HG02840 (cell line): ENCODE data around the gene ZBTB9.

ENCODE experiments used
- ATAC-seq: cut with Tn5 transposase; IDR thresholded peaks from one replicate; pipeline ENCODE4 v1.9.1; 2021; ENCODE audit warnings: mild to moderate bottlenecking, moderate library complexity, moderate number of reproducible peaks; ENCODE audit not compliant: unreplicated experiment, low FRiP score

Gene ZBTB9, protein sequence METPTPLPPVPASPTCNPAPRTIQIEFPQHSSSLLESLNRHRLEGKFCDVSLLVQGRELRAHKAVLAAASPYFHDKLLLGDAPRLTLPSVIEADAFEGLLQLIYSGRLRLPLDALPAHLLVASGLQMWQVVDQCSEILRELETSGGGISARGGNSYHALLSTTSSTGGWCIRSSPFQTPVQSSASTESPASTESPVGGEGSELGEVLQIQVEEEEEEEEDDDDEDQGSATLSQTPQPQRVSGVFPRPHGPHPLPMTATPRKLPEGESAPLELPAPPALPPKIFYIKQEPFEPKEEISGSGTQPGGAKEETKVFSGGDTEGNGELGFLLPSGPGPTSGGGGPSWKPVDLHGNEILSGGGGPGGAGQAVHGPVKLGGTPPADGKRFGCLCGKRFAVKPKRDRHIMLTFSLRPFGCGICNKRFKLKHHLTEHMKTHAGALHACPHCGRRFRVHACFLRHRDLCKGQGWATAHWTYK

DNA sequence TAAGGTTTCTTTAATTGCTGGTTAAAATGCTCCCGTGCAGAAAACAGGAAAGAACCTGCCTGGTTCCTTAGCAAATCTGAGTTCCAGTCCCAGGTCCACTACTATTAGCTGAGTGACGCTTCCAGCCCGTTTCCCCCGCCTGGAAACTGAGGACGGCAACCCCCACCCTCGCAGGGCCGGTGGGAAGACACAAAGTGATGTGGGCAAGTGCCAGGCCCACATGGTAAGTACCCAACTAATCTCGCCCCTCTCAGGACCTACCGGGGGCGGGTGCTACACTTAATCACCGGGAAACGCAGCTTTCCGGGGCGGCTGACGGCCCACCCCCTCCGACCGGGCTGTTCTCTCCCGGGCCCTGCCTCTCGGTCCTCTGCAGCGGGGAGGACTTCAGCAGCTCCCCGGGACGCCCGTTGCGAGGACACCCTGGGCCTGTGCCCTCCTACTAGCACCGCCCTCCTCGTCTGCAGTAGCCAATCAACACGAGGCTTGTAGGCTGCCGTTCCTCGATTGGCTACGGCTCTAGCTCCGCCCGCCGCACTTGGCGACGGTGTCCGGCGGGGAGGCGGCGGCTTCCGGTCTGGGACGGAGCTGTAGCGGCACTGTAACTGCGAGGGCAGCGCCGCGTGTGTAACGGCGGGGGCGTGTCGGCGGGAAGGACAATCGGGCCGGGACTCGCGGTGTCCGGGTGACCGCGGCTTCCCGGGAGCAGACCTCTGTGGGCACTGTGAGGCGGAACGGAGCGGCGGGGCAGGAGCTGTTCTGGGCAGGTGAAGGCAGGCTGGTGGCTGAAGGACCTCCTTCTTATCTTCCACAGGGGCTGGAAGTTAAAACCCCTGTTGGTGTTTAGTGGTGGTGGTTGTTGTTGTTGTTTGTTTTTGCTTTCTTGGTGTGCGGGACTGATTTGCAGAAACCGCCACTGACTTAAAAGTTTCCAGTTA, at the start of gene ZBTB9:
Gene ZBTB9 (plus strand): TSS at position 568 of the 938 bp plus-strand sequence. CDS start 525 bp downstream, outside the sequence.
- peak; percentile 98 for ATAC-seq

DNA sequence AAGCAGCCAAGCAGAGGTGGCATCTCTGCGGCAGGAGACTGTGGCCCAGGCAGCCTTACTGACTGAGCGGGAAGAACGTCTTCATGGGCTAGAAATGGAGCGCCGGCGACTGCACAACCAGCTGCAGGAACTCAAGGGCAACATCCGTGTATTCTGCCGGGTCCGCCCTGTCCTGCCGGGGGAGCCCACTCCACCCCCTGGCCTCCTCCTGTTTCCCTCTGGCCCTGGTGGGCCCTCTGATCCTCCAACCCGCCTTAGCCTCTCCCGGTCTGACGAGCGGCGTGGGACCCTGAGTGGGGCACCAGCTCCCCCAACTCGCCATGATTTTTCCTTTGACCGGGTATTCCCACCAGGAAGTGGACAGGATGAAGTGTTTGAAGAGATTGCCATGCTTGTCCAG, 49.5 kb upstream of the ZBTB9 start:
- no peak for ATAC-seq

DNA sequence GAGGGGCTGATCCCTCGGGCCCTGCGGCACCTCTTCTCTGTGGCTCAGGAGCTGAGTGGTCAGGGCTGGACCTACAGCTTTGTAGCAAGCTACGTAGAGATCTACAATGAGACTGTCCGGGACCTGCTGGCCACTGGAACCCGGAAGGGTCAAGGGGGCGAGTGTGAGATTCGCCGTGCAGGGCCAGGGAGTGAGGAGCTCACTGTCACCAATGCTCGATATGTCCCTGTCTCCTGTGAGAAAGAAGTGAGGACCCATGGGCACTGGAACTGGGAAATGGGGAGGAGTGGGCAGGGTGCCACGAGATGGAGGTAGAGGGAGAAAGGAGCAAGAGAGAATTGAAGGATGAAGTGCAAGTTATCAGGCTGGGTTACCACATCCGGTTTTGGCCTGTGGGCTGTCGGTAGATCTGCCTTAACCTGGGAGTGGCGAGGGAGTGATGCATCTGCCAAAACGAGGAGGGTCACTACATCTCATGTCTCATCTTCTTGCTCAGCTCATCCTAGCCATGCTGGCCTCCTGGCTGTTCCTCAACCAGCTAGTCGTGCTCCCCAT, 48.9 kb upstream of the ZBTB9 start:
- ATAC-seq = no peak

DNA sequence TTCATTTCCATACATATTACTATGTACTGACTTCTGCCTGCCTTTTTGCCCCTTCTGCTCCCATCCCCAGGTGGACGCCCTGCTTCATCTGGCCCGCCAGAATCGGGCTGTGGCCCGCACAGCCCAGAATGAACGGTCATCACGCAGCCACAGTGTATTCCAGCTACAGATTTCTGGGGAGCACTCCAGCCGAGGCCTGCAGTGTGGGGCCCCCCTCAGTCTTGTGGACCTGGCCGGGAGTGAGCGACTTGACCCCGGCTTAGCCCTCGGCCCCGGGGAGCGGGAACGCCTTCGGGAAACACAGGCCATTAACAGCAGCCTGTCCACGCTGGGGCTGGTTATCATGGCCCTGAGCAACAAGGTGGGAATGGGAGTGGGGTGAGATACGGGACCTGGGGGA, 48.2 kb upstream of the ZBTB9 start:
- no peak for ATAC-seq

DNA sequence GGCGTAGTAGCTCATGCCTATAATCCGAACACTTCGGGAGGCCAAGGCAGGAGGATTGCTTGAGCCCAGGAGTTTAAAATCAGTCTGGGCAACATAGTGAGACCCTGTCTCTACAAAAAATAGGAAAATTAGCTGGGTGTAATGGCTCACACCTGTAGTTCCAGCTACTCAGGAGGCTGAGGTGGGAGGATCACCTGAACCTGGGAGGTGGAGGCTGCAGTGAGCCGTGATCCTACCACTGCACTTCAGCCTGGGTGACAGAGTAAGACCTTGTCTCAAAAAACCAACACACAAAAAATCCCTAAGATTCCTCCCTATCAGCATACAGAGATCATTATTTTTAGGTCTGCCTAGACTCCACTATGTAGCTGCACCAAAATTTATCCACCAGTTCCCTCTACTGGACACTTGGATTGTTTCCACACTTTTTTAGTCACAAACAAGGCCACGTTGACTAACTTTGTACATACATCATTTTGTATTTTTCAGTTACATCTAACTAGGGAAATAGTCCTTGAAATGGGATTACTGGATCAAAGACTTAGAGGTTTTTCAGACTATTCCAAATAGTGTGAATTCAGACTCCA, 47.2 kb upstream of the ZBTB9 start:
- no peak for ATAC-seq

DNA sequence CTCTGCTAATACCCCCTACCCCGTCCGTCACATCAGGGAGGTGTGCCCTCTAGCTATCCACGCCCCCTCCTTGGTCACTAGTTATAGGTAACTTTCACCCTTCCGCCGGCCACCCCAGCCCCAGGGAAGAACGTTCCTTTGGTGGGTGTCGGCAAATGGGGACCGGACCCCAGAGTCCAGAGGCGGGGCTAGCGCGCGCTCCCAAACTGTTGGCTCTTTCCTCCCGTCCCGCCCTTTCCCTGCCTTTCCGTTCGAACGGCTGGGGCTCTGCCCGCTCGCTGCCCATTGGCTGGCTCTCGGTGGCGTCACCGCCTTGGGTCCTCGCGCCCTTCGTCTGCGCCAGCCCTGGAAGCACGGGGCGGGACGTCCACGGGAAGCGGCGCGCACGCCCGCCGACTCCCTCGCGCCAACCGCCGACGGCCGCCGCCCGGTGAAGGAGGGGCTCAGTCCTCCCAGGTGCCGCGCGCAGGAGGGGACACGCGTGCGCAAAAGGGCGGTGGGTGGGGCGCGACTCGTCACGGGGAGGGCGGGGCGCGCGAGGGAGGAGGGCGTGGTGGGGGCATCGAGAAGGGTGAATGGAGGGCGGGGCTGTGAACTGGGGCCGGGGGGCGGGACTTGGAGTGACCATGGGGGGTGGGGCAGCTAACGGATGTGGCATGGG, 44.2 kb upstream of the ZBTB9 start:
- peak; percentile 80 for ATAC-seq

DNA sequence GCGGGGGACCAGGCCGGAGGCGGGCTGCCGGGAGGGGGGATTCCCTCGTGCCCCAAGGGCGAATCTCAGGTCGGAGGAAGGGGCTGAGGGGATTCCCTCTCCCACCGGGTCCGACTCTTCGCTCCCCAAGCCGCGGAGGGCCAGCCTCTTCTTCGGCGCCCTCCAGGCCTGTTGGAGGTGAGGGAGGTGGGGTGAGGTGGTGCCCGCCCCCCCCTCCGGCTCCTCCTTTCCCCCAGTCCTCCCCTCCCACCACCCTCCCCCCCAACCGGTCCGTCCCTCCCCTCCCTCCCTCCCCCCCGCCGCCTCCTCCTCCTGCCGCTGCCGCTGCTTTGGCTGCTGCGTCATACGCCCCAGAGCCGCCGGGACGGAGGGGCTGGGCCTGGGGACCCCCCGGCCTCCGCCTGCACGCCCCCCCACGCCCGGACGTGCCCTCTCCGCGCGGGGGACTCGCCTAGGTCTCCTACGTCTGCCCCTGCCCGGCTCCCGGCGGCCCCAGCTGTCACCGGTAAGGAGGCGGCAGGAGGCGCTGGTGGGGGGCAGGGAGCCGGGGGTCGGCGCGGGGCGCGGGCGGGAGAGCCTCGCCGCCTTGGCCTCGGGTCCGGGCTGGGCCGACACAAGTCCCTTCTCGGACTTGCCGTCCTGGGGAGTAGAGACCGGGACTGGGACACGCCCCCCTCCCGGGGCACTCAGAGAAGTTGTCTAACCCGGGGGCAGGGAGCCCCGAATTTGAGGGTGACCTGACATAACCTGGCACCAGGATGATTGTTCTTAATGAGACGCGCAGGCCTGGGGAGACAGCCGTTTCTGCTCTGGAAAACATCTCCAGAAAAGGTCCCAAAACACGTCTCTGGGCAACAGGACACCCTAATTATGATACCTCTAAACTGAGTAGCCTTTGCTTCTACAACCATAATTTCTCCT, 43.4 kb upstream of the ZBTB9 start, which contains the start of gene PHF1:
Gene PHF1 (plus strand): TSS at position 304 of the 921 bp plus-strand sequence. CDS start 1,250 bp downstream, outside the sequence.
- ATAC-seq = peak; percentile 43

DNA sequence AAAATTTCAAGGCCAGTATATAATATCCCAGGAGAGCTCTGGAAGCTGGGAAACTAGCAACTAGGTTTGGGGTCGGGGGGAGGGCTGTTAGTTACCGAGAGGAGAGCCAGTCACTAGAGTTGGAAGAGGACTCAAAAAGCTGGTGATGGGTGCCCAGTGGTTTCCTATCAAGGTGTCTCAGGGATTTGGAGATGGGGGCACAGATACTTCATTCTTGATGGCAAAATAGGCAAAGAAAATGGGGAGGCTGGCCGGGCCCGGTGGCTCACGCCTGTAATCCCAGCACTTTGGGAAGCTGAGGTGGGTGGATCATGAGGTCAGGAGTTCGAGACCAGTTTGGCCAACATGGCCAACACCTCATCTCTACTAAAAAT, 42.8 kb upstream of the ZBTB9 start:
- no peak for ATAC-seq

DNA sequence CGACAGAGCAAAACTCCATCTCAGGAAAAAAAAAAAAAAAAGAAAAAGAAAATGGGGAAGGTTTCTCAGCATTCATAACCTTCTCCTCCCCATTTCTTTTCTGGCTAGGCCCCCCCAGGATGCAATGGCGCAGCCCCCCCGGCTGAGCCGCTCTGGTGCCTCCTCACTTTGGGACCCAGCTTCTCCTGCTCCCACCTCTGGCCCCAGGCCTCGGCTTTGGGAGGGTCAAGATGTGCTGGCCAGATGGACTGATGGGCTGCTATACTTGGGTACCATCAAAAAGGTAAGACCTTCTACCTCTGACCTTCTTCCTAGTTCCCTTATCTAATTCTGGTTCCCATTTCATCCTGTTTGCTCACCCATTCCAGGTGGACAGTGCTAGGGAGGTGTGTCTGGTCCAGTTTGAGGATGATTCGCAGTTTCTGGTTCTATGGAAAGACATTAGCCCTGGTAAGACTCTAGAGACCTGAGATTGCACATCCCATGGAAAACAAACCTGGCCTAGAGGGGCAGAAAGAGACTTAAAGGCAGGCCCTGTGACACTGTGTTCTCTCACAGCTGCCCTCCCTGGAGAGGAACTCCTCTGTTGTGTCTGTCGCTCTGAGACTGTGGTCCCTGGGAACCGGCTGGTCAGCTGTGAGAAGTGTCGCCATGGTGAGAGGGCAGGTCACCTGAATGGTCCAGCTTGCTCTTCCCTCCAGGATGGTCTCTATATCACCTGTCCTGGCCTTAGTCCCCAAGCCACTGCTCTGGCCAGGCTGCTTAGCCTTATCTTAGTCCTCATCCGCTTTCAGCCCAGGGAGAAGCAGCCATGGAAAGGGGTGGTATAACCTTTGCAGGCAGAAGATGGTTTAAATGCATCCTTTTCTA, 42.0 kb upstream of the ZBTB9 start:
- ATAC-seq = no peak

DNA sequence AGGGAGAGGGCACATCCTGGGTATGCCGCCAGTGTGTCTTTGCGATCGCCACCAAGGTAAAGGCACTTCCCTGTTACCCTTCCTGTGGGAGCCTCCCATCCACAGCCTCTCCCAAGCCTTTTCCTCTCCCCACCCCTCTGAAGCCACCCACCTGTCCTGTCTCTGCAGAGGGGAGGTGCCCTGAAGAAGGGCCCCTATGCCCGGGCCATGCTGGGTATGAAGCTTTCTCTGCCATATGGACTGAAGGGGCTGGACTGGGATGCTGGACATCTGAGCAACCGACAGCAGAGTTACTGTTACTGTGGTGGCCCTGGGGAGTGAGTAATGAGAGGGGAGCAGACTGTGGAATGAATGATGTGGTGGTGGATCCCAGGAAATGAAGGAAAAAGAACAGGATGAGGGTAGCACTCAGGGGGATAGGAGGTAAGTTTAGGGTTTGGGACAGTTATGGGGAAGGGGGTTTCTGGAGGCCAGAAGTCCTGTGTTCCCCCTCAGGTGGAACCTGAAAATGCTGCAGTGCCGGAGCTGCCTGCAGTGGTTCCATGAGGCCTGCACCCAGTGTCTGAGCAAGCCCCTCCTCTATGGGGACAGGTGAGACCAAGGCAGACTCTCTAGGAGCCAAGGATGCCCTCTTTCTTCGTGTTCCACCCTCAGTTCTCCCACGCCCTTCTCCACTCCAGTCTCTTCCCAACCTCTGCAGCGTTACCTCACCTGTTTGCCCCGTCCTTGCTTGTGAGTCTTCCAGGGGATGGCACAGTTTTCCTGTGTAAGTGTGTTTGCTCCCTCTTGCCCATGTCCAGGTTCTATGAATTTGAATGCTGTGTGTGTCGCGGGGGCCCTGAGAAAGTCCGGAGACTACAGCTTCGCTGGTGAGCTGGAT, 40.9 kb upstream of the ZBTB9 start:
- no peak for ATAC-seq

DNA sequence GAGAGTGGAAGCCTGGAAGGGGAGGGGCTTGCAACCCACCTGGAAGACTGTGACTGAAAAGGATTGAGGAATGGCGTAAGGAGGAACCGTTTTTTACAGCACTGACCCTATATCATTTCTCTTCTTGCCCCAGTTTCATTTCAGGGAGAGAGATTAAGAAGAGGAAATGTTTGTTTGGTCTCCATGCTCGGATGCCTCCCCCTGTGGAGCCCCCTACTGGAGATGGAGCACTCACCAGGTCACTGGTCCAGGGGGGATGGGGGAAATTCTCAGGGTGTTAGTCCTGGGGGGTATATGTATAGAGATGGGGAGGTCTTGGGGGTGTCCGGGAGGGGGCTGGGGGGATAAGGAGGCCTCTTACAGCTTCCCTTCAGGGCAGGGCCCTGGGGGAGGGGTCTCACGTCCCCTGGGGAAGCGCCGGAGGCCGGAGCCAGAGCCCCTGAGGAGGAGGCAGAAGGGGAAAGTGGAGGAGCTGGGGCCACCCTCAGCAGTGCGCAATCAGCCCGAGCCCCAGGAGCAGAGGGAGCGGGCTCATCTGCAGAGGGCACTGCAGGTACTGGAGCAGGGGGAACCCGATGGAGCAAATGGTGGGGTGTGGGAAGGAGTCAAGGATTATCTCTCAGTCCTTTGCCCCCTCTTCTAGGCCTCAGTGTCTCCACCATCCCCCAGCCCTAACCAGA, 39.6 kb upstream of the ZBTB9 start:
- ATAC-seq = no peak

DNA sequence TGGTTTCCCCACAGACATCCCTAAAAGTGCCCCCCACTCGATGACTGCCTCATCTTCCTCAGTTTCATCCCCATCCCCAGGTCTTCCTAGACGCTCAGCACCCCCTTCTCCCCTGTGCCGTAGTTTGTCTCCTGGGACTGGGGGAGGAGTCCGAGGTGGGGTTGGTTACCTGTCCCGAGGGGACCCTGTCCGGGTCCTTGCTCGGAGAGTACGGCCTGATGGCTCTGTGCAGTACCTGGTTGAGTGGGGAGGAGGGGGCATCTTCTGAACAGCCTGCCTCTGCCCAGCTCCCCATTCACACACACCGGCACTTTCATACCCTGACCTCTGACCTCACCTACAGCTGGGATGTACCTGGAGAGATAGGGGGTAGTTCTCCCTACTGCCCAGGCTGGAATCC, 38.5 kb upstream of the ZBTB9 start:
- no peak for ATAC-seq

DNA sequence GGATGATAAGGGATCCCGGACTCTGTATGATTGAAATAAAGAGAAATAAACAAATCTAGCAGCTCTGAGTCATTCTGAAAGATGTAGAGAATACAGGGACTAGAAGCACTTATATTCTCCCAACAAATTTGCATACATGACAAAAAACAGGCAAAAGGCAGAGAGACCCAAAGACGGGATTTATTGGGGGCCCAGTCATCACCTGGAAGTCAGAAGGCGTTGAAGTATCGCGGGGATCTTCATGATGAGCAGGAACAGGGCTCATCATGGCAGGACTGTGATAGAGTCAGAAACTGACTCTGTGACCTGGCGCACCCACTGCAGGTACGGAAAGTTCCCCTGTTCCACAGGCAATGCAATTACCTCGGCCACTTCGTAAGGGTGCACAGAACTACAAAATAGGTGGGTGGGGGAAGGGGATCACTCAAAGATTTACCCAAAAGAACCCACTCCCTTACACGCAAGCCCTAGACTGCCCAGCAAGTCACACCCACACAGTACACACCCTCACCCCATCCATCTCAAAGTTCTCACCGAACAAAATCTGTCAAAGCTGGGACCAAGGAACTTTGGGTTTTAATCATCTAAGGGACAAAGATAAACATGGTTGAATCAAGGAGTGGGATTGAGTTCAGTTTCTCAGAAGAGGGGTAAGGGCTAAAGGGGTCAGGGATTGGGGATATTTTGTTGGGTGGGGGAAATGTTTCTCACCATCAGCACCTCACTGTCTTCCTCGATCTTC, 37.8 kb upstream of the ZBTB9 start:
- no peak for ATAC-seq

DNA sequence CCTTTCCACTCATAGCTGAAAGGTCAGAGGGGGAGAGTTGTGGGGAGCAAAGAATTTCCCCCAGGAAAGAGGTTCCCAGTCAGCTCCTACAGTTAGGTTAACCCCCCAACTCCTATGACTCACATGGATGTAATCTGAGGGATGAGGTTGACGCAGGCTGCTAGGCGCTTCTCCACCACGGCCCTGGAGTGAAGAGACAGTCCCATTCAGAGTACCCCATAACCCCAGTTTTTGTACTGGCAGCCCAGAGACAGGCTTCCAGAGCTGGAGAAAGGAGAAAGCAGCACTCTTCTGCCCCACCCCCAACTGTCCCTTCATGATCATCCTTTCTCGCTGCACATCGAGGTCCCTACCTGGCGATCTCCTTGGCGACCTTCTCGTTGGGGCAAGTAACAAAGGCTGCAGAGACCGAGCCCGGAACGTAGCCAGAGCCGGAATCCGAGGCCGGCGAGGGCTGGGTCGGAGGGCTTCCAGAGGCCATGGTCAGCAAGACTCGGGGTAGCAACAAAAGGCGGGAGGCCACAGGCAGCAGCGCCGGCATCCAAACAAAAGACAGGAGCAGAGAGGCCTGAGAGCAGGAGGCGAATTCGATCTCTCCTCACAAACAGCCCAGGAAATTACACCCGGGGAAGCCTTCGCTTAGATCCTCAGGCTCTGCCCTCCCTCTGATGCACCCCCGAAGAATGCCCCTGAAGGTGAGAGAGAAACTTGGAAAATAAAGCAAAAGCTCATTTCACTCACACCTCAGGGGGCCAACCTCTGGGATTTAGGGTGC, 37.1 kb upstream of the ZBTB9 start:
- ATAC-seq = no peak
